IPS DF 4.7 (cell line): ENCODE measurements around the gene MAGEA6.
"Not testable (repeated sequence)": the region's sequence is repeated elsewhere in the genome, so short reads cannot be mapped to it uniquely, and the experiment has no call there.

ENCODE experiments used
- DNase-seq: peaks from one replicate; pipeline ENCODE4 v3.0.0-alpha.2; 2013; ENCODE audit warnings: low spot score; ENCODE audit errors: extremely low read depth

The MAGEA6 gene

GRCh38 chrX:152769549-152770289, at the start of gene MAGEA6:
MAGEA6 (minus strand) TSS chrX:152769689; CDS start chrX:152767650, 2,039 bp downstream.
- DNase-seq: not testable (repeated sequence)

GRCh38 chrX:152819266-152819665, 49.8 kb upstream of the MAGEA6 start:
- DNase-seq: no peak

GRCh38 chrX:152818356-152818755, 48.9 kb upstream of the MAGEA6 start:
- DNase-seq: no peak

GRCh38 chrX:152817078-152817764, 47.7 kb upstream of the MAGEA6 start:
- DNase-seq: no peak

- no peak for DNase-seq
Measured at GRCh38 chrX:152814048-152814447, 44.6 kb upstream of the MAGEA6 start.

- no peak for DNase-seq
Measured at GRCh38 chrX:152813206-152813605, 43.7 kb upstream of the MAGEA6 start.

GRCh38 chrX:152810403-152810802, 40.9 kb upstream of the MAGEA6 start:
- no peak for DNase-seq

GRCh38 chrX:152806035-152806434, 36.5 kb upstream of the MAGEA6 start:
- DNase-seq: no peak

- no peak for DNase-seq
Measured at GRCh38 chrX:152798945-152799344, 29.5 kb upstream of the MAGEA6 start.

- DNase-seq: not testable (repeated sequence)
Measured at GRCh38 chrX:152787062-152787461, 17.6 kb upstream of the MAGEA6 start.

GRCh38 chrX:152766562-152766961, 2.9 kb downstream of the MAGEA6 start:
- DNase-seq: not testable (repeated sequence)

- DNase-seq: not testable (repeated sequence)
Measured at GRCh38 chrX:152761582-152761981, 7.9 kb downstream of the MAGEA6 start.

GRCh38 chrX:152759544-152759943, 9.9 kb downstream of the MAGEA6 start:
- not testable (repeated sequence) for DNase-seq

GRCh38 chrX:152758918-152759317, 10.6 kb downstream of the MAGEA6 start, which contains the start of gene CSAG3:
CSAG3 (plus strand) TSS chrX:152759218.
- not testable (repeated sequence) for DNase-seq

GRCh38 chrX:152754871-152755270, 14.6 kb downstream of the MAGEA6 start:
- not testable (repeated sequence) for DNase-seq

- not testable (repeated sequence) for DNase-seq
Measured at GRCh38 chrX:152753686-152754650, 15.5 kb downstream of the MAGEA6 start, which contains the start of gene MAGEA2. MAGEA2 (minus strand) TSS chrX:152753842; CDS start chrX:152751363, 2,479 bp downstream.

GRCh38 chrX:152738560-152738959, 30.9 kb downstream of the MAGEA6 start:
- DNase-seq: no peak

- DNase-seq: not testable (repeated sequence)
Measured at GRCh38 chrX:152736528-152736927, 33.0 kb downstream of the MAGEA6 start.

- no peak for DNase-seq
Measured at GRCh38 chrX:152735860-152736511, 33.5 kb downstream of the MAGEA6 start.

GRCh38 chrX:152735101-152735500, 34.4 kb downstream of the MAGEA6 start:
- DNase-seq: no peak
